Colon (tissue), 2 donors: ENCODE results near the gene ZNF683.

Source experiments
- FAIRE-seq: peaks from 2 replicates; lab custom pipeline; 2012; peaks lifted over from hg19 to GRCh38; lab: Jason Lieb, UNC
- donor health status: control.
- donor health status: control.

Gene ZNF683

DNA sequence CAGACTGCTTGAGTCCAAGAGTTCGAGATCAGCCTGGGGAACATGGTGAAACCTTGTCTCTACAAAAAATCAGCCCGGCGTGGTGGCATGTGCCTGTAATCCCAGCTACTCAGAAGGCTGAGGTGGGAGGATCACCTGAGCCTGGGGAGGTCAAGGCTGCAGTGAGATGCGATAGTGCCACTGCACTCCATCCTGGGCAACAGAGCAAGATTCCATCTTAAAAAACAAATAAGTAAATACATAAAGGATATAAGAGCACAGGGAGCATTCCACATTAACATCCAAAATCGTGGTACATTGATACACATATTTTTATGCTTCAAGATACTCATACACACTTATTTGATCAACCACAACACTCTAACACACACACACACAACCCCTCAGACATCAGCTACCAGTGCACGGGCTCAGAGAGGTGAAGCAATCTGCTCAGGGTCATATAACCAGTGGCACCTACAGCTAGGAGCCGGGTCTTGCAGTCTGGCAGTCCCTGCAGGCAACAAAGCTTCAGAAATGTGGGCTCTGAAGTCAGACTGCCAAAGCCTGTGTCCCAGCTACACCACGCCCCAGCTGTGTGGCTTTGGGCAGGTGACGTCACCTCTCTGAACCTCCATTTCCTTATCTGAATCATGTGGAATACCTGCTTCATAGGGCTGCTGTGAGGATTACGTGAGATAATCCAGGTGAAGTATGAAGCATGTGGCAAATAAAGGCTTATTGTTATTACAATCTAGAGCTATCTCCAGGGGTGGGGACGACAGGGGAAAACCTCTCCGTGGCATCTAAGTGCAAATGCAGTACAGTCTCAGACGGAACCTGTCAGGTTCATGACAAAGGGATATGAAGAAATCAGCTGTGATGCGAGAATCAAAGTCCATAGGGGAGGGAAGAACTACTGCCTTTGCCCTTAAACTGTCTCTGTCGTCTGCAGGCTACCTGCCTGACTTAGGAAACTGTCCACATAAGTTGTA lies 13.9 kb downstream of the ZNF683 start:
- no peak for FAIRE-seq

DNA sequence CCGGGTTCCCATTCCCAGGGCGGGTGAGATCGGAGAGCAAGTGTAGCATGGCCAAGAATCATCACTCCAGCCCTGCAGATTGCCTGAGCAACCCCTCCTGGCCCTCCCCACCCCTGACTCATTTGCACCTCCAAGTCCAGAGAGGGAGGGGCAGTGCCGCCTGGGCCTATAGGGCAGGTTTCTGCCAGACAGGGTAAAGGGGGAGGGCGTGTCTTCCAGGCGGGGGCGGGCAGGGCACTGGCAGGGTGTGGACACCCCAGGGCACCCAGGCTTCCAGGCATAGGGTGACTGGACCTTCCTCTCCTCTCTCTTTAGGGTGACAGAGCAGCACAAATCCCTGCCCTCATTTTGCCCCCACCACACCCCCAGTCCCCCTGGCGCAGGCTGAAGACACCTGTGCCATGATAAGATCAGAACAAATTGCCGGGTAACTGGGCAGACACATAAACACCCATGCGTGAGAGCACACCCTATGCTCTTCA lies 15.4 kb downstream of the ZNF683 start:
- FAIRE-seq, result no peak

DNA sequence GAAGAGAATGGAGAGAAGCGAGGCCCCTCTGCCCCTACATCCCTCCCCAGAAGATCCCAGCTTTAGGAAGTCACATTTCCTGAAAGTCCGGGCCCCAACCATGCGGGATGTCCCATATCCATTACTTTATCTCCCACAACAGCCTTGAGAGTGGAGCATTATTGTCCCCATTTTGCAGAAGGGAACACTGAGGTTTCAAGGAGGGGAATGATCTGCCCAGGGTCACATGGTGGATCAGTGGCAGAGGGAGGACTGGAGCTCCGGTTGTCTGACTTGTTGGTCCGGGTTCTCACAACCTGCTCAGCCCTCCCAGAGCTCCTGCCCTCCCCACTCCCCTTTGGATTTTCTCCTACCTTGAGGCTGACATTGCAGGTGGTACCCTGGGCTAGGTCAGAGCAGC lies 16.4 kb downstream of the ZNF683 start:
- no peak for FAIRE-seq

GRCh38 chr1:26354972-26355371 lies 17.6 kb downstream of the ZNF683 start:
- no peak for FAIRE-seq

DNA sequence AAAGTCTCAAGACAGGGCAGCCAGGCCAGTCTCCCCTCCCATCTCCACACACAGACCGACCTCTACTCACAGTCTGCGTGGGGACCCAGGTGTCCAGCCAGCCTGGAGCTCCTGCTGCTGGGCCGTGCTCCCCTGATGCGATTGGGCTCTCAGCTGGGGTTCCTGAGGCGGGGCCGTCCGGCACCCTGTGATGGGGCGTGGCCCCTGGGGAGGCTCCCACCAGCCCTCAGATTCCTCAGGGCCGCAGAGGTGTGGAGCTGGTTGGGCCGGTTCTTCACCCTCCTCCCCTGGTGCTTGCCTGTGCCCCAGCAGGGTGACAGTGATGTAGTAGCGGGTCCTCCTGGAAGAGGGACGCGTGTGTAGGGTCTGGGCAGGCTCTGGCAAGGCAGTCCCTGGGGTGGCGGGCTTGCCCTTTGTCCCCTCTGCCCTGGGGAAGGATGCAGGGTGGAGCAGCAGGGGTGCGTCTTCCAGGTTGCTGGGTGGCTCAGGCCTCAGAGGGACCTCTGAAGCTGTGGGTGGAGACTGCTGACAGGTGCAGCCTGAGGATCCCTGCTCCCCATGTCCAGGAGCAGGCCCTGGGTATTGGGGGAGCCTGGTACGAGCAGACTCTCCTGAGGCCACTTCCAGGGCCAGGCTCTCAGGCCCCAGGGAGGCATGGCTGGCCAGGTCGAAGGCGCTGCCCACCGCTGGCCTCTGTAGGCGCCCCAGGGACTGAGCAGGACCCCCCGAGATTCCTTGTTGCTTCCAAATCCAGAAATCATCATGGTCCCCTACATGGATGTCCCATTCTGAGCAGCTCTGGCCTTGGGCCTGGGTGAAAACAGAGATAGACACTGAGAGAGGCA lies 18.4 kb downstream of the ZNF683 start, which contains the start of gene CRYBG2:
Gene CRYBG2, minus strand, starts transcription at position 155 of the 845 bp plus-strand sequence. CDS start 7,473 bp downstream, outside the sequence.
- no peak for FAIRE-seq

- no peak for FAIRE-seq
Measured at GRCh38 chr1:26353210-26353859, 19.2 kb downstream of the ZNF683 start.

- no peak for FAIRE-seq
Measured at GRCh38 chr1:26352338-26352679, 20.2 kb downstream of the ZNF683 start.

- FAIRE-seq, result no peak
Measured at GRCh38 chr1:26351590-26352337, 20.8 kb downstream of the ZNF683 start.

DNA sequence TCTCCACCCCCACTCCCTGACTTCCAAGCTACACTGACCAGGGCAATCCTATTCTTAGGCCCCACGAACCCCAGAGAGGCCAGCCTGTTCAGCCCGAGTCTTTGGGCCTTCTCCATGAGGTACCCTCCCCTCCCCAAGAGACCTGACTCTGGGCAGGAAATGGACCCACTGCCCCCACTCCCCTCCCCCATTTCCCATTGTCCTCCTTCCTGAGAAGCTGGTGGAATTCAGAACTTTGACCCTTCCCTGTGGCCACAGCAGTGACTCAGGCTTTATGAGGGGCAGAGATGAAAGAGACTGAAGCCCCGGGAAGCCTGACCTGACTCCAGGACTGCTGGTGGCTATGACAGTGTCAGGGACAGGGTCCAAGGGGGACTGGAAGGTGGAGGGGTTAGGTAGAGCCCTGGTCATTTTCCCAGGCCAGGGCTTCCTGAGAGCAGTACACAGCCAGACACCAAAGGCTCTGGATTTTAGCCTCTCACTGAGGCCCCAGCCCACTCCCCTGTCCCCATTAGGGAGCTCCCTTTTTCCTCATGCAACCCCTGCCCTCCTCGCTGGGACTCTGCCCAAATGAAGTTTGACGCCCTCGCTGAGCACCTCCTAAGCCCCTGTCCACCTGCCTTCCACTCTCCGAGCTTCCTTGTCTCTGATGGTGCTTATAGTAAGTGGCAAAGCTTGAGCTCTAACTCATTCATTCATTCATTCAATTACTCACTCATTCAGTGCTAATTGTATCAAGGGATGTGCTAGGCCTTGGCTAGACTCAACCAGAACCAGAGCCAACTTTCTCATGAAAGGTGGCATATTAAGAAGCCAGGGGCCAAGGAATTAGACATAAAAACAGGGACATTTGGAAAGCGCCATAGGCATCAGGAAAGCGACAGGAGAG lies 21.6 kb downstream of the ZNF683 start:
- FAIRE-seq, result no peak

DNA sequence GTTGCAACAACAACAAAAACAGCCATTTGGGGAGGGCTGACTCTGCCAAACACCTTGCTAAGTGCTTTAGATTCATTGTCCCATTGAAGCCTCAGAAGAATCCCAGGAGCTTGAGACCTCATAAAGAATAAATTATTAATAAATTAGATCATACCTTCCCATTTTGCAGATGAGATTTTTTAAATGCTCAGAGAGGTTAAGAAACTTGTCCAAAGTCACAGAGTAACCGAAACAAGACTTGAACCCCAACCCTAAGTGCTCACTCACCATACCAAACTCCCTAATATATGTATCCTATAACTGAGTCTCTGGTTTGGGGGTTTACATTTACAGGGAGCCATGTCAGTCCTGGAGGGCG lies 22.2 kb downstream of the ZNF683 start:
- FAIRE-seq, result no peak

DNA sequence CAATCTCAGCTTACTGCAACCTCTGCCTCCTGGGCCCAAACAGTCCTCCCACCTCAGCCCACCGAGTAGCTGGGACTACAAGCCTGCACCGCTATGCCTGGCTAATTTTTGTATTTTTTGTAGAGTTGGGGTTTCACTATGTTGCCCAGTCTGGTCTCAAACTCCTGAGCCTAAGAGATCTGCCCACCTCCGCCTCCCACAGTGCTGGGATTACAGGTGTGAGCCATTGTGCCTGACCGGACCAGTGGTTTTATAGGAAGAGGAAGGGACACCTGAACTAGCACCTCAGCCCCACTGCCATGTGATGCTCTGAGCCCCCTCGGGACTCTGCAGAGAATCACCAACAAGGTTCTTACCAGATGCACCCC lies 22.7 kb downstream of the ZNF683 start:
- FAIRE-seq, result no peak

DNA sequence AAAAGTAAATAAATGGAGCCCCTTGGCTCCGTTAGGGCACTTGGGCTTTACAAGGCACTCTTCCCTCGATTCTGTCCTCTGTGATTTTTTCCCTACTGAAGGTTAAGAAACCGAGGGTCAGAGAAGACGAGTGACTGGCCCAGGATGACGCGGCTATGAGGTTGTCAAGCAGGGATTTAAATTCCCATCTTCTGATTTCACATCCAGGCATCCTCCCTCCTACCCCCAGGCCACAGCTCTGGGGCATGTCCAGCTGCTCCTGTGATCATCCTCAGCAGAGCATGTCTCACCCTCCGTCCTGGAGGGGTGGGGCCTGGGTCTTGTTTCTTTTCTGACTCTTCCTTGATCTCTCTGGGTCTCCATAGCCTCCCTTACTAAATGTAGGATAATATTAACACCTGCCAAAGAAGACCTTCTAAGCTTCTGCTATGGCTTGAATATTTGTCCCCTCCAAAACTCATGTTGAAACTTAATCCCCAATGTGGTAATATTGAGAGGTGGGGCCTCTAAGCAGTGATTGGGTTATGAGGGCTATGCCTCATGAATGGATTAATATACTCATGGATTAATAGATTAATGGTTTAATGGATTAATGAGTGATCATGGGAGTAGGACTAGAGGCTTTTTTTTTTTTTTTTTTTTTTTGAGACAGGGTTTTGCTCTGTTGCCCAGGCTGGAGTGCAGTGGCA lies 23.2 kb downstream of the ZNF683 start:
- FAIRE-seq, result no peak

GRCh38 chr1:26346274-26347033 lies 26.1 kb downstream of the ZNF683 start:
- FAIRE-seq, result no peak

DNA sequence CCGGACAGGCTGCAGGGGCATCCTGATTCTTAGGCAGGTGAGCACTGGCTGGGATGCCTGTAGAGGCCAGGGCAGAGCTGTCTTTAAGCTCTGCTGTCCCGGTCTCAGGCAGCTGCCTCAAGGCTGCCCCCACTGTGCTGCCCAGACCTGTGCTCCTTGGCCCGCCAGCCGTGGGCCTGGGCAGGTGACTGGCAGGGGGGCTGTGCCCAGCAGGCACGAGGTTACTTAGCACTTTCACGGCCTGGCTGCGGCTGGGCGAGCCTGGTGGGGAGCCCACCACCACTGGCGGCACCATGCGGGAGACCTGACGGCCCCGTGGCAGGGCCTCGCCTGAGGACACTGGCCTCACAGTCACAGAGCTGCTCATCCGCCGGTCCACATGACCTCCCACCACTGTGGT lies 26.8 kb downstream of the ZNF683 start:
- FAIRE-seq, result no peak

DNA sequence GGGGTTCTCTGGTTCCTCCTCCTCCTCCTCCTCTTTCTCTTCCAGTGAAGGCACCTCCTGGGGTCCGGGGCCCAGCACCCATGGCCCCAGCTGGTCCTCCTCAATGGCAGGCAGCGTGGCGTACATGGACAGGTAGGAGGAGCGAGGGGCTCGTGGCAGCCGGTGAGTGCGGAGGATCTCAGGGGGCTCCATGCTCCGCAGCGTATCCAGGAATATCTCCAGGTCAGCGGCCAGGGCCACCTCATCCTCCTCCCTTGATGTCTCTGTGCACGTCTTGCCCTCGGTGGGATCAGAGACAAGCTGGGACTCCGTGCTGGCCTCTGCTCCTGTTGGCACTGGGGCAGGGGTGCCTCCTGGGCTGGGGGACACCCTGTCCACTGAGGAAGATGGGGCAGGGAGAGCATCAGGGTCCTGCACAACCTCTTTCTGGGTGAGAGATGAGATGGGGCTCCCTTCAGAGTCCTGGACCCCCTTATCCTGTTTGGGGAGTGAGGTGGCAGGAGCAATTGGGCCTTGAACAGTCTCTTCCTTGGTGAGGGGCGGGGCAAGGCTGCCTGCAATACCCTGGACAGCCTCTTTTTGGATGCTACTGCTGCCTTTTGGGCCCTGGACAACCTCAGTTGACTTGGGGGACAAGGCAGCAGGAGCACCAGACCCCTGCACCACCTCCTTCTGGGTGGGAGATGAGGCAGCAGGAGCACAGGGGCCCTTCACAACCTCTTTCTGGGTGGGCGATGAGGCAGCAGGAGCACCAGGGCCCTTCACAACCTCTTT lies 28.2 kb downstream of the ZNF683 start:
- FAIRE-seq, result no peak

- no peak for FAIRE-seq
Measured at GRCh38 chr1:26340047-26340481, 32.5 kb downstream of the ZNF683 start.

GRCh38 chr1:26338670-26339069 lies 33.9 kb downstream of the ZNF683 start:
- no peak for FAIRE-seq

DNA sequence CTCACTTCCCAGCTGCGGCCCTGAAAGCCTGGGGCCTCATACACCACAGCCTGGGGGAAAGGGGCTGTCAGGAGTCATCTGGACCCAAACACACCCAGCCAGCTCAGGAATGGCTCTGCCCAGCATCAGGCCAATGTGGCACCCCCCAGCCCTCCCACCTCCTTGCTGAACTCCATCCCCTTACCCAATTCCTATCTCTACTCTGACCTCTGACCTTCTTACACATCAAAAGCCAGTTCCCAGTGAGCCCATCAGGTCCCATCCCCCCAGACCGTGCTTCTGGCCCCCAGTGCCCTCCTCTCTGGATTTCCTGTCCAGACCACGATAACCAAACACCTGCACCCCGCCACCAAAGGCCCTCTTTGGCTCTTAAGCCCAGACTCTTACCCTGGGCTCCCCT lies 34.9 kb downstream of the ZNF683 start:
- FAIRE-seq, result no peak

DNA sequence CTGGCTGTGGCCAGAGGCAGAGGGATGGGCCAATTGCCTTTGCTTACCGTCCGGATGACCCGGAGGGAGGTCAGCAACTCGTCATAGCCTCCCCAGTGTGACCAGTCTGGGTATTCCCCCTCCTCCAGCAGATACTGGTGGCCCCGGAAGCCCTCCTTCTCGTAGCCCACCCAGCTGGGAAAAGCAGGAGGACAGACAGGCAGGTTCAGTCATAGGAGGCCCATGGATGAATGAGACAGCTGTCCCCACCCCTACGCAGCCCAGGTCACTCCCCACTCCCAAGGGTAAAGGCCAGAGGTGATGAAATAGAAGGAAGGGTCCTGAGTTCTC lies 35.4 kb downstream of the ZNF683 start:
- FAIRE-seq, result no peak
